ENCODE results near the gene FABP3. TPM values are rescaled to one million over a fixed set of nuclear protein-coding genes. Genes with fewer than 3 reads are reported as not detected.

FABP3 gene
- total RNA-seq, 1 donor from 2014 or later = 15.9 TPM

Other genes starting within 250 kb of the FABP3 start
- gene NKAIN1, start 133.2 kb downstream of the FABP3 start, total RNA-seq = not detected
- gene SNRNP40, start 76.3 kb downstream of the FABP3 start, total RNA-seq = 67.6 TPM
- gene ZCCHC17, start 76.0 kb downstream of the FABP3 start, total RNA-seq = 22.0 TPM
- 237 TPM for gene SERINC2, start 40.1 kb upstream of the FABP3 start, total RNA-seq
- 218 TPM for gene TINAGL1, start 203.4 kb upstream of the FABP3 start, total RNA-seq
- gene HCRTR1, start 244.6 kb upstream of the FABP3 start, total RNA-seq = not detected